NCI-H526 (cell line): Measurements from ENCODE around the gene ABHD2.
"Not testable (repeated sequence)": the region's sequence is repeated elsewhere in the genome, so short reads cannot be mapped to it uniquely, and the experiment has no call there.

Experiments used
- DNase-seq, 2 experiments: peaks; one replicate each; lab custom pipeline; 2025; lab: John Stamatoyannopoulos, UW

Gene ABHD2, protein sequence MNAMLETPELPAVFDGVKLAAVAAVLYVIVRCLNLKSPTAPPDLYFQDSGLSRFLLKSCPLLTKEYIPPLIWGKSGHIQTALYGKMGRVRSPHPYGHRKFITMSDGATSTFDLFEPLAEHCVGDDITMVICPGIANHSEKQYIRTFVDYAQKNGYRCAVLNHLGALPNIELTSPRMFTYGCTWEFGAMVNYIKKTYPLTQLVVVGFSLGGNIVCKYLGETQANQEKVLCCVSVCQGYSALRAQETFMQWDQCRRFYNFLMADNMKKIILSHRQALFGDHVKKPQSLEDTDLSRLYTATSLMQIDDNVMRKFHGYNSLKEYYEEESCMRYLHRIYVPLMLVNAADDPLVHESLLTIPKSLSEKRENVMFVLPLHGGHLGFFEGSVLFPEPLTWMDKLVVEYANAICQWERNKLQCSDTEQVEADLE

DNA sequence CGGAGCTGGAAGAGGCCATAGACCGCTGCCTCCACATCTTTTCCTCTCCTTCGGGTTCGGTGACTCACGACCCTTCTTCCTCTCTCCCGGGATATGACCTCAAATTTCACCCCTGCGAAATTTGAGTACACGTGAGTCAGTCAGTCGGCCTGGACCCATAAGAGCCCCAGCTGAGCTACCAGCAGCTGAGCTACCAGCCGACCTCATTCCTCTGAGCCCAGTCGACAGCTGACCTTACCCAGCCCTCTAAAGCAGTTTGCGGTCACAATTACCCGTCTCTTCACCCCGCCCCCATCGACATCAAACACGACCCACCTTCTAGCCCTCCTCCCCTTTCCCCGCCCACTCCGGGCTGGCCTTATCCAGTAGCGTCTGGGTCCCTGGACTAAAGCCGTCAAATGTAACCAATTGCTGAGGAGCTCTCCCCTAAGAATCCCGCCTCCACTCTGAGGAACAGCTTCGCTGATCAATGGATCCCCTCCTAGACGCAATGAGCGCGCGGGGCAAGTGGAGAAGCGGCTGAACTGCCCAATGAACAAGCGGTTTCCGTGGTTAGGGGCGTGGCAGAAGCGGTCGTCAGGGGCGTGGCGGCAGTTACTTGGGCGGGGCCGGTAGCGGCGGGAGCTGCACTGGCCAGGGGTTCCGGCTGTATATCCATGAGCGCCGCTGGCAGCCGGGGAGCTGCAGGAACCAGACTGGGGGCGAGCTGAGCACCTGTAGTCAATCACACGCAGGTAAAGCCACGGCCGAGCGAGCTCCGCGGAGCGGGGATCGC, at the start of gene ABHD2:
Gene ABHD2 (plus strand): TSS at position 627 of the 775 bp plus-strand sequence. CDS start 27,872 bp downstream, outside the sequence.
- DNase-seq: peak; percentile 100

DNA sequence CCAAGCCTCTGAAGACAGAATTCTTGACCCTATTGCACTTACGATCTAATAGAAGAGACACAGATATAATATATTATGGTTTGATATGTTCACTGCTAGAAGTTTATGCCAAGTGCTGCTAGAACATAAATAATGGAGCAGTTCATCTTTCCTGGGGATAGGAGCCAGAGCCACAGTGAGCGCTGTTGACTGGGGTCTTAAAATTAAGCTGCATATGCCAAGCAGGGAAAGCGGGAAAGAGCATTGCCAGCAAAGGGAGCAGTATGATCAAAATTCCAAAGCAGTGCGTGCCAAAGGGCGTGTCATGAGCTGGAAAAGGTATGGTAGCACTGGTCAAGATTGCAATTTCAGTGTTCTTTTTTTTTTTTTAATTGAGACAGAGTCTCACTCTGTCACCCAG, 49.1 kb upstream of the ABHD2 start:
- DNase-seq: no peak

DNA sequence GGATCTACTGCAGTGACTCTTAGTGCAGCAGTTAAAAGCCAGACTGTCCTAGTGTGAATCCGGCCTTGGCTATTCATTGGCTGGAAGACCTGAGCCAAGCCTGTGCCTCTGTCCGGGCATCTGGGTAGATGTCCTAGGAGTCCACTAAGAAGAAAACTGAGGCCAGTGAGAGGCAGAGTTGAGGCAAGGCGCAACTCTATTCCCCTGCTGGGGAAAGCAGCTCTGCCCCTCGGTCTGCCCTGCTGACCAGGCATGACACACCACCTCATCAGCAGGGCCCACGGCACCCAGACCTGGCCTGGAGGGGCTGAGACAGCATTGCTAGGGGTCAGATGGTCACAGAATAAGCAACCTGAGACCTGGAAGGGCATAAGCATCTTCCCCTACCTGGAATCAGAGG, 46.7 kb upstream of the ABHD2 start:
- DNase-seq: no peak

DNA sequence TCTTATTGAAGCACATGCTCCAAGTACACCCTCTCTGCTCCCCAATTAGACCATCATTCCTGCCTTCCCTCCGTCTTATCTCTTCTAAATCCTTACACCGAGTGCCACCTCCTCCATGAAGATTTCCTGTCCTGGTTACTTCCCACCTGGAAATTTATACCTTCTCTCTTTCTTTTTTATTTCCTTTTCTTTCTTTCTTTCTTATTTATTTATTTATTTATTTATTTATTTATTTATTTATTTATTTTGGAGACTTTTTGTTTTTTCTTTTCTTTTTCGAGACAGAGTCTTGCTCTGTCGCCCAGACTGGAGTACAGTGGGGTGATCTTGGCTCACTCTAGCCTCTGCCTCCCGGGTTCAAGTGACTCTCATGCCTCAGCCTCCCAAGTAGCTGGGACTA, 45.9 kb upstream of the ABHD2 start:
- DNase-seq: no peak

DNA sequence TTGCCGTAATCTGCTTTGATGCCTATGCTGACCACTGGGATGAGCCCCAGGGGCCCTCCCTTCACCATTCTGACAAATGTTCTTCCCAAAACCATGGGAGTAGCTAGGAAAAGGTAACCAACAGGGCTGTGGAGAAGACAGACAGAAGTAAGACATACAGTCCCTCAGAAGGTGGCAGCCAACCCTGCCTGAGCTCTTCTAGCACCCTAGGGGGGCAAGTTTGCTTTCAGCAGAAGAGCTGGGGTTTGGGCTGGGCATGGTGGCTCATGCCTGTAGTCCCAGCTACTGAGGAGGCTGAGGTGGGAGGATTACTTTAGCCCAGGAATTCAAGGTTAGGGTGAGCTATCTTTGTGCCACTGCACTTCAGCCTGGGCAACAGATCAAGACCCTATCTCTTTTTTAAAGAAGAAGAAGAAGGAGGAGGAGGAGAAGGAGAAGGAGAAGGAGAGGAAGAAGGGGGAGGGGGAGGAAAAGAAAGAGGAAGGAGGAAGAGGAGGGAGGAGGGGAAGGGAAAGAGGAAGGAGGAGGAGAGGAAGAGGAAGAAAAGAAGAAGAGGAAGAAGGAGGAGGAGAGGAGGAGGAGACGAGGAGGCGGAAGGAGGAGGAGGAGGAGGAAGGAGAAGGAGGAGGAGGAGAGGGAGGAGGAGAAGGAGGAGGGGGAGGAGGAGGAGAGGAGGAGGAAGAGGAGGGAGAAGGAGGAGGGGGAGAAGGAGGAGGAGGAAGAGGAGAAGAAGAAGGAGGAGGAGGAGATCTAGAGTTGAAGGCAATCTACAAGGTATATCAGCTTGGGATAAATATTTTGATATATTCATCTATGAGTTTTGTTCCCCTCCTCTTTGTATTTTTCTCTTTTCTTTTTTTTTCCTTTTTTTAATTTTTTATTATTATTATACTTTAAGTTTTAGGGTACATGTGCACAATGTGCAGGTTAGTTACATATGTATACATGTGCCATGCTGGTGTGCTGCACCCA, 44.9 kb upstream of the ABHD2 start:
- DNase-seq: no peak

DNA sequence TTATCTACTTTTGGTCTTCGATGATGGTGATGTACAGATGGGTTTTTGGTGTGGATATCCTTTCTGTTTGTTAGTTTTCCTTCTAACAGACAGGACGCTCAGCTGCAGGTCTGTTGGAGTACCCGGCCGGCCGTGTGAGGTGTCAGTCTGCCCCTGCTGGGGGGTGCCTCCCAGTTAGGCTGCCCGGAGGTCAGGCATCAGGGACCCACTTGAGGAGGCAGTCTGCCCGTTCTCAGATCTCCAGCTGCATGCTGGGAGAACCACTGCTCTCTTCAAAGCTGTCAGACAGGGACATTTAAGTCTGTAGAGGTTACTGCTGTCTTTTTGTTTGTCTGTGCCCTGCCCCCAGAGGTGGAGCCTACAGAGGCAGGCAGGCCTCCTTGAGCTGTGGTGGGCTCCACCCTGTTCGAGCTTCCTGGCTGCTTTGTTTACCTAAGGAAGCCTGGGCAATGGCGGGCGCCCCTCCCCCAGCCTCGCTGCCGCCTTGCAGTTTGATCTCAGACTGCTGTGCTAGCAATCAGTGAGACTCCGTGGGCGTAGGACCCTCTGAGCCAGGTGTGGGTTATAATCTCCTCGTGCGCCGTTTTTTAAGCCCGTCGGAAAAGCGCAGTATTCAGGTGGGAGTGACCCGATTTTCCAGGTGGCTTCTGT, 39.1 kb upstream of the ABHD2 start:
- not testable (repeated sequence) for DNase-seq

DNA sequence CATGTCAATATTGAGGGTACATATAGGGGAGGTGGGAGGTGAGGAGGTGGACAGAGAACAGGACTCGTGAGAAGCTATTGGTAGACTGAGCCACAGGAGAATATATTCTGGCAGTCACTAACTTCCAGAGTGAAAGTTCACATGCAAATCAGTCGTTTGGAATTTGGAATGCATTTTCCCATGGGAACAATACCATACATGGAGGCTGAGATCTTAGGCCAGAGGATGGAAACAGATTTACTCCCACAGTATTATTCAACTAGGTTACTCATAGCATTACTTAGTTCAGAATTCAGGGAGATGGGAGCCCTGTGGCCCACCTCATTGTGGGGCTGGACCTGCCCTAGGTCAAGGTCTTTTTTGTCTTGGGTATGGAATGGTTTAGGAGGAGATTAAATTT, 36.4 kb upstream of the ABHD2 start:
- peak; percentile 68 to 73 for DNase-seq

DNA sequence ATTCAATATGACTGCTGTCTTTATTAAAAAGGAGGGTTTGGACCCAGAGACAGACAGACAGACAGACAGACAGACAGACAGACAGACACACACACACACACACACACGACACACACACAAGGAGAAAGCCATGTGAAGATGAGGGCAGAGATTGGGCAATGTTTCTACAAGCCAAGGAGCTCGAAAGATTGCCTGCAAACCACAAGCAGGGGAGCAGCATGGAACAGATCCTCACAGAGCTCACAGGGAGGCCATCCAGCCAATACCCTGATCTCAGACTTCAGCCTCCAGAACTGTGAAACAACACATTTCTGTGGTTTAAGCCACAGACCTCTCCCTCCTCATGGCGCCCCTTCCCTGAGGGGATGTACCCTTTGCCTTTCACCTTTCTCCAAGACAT, 35.8 kb upstream of the ABHD2 start:
- DNase-seq: no peak

DNA sequence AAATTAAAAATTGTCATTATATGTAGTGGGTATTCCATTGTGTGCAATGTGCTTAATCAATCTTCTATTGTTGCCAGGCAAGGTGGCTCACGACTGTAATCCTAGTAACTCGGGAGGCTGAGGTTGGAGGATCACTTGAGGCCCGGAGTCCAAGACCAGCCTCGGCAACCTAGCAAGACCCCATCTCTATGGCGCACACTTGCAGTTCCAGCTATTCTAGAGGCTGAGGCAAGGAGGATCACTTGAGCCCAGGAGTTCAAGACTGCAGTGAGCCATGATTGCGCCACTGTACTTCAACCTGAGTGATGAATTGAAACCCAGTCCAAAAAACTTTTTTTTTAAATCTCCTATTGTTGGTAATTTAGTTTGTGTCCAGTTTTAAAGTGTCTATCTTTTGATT, 33.4 kb upstream of the ABHD2 start:
- DNase-seq: no peak

DNA sequence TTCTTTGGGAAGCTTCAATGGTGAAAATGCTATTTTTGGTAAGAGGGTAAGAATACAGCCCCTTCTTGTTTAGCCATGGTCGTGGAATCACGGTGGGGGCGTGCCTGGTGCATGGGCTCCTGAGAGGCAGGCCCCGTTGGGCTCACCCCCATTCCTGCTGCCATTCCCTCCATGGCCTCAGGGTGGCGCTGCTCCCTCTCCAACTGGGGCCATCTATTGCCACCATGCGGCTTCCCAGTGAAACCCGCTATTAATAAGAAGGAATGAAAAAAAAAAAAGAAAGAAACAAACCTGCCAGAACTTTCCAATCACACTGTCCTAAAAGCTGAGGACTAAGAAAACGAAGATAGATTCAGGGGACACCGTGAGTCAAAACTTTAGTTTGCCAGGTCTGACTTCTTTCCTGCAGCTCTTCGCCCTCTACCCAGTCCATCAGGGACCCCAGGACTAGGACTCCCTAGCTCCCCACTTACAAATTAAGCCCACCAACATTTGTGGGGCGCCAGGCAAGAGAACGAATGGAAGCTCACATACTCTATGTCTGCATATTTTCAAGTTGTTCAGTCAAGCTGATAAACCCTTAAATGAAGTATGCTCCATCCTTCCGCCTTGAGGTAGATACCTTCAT, 30.6 kb upstream of the ABHD2 start:
- peak; percentile 40 to 75 for DNase-seq

DNA sequence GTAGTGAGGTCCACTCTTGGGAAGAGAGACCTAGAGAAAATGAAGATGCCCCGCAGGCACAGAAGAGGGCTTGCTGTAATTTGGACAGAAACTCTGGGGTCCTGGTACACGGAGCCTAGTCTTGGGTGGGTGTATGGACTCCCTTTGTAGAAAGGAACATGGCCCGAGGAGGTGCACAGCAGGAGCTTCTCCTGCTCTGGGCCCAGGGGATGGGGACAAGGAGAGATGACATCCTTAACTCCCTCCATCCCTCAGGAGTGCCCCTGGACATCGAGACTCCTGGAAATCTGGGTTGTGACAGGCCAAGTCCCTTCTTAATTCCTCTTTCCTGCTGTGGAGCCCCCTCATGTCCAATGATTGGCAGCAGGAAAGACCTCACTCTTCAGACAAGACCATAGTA, 29.9 kb upstream of the ABHD2 start:
- no peak for DNase-seq

DNA sequence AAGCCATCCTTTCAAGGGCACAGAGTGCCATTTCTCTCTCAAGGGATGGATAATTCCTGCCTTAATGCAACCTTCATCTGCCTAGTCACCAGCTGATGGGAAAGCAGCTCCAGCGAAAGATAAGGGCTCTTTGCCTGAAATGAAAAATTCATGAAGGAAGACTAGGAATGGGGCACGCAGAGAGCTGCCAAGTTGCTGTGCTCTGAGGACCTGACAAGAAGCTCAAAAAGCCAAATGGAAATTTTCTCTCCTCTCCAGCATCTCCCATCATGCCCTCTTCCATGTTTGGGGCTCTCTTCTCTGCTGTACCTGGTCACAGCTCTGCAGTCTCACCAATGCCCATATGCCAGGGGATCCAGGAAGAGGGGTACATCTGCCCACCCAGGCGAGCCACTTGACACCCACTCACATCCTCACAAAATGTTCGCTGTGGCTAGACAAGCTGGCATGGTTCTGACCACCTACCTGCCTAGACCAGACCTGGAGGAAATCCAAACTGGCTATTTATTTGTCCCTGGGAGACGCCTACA, 29.3 kb upstream of the ABHD2 start:
- no peak for DNase-seq

DNA sequence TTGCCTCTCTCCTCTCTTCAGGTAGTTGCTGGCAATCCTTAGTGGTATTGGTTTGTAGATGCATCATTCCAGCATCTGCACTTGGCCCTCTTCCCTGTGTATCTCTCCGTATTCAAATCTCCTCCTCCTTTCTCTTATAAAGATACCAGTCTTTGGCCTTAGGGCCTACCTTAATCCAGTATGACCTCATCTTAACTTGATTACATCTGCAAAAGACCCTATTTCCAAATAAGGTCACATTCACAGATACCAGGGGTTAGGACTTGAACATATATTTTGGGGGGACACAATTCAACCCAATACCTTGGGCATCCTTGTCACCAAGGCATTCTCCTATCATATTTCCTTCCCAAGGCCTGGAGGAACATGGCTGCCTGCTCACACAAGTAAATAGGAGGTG, 22.0 kb upstream of the ABHD2 start:
- DNase-seq: no peak

DNA sequence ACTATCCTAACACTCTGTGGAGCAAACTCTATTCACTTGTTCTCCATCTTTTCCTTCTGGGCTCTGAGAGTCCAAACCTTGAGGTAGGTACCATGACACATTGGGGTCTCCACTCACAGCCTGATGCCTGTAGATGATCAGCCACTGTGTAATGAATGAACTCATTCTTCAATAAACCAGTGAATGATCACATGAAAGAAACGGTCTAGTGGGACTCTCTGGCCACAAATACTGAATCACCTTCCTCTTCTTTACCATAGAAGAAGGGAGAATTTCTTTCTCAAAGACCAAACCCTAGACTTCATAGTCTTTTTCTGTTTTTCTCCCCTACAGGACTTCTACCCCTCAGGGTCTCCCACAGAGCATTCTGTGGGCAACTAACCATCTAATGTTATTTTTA, 20.5 kb upstream of the ABHD2 start:
- DNase-seq: no peak

DNA sequence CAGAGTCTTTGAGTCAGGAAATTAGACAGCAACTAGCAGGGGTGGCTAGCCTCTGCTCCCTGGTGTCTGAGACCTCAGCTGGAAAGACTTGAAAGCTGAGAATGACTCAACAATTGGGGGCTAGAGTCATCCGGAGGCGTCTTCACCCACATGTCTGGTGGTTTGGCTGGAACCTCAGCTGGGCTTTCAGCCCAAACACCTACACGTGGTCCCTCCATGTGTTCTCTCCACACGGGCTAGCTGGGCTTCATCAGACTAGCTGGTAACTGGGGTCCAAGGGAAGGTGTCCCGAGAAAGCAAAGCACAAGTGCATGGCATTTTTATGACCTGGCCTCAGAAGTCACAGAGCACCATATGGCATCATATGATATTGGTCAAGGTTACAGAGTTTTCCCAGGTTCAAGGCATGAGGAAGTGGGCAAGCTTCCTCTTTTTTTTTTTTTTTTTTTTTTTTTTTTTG, 19.9 kb upstream of the ABHD2 start:
- DNase-seq: no peak

DNA sequence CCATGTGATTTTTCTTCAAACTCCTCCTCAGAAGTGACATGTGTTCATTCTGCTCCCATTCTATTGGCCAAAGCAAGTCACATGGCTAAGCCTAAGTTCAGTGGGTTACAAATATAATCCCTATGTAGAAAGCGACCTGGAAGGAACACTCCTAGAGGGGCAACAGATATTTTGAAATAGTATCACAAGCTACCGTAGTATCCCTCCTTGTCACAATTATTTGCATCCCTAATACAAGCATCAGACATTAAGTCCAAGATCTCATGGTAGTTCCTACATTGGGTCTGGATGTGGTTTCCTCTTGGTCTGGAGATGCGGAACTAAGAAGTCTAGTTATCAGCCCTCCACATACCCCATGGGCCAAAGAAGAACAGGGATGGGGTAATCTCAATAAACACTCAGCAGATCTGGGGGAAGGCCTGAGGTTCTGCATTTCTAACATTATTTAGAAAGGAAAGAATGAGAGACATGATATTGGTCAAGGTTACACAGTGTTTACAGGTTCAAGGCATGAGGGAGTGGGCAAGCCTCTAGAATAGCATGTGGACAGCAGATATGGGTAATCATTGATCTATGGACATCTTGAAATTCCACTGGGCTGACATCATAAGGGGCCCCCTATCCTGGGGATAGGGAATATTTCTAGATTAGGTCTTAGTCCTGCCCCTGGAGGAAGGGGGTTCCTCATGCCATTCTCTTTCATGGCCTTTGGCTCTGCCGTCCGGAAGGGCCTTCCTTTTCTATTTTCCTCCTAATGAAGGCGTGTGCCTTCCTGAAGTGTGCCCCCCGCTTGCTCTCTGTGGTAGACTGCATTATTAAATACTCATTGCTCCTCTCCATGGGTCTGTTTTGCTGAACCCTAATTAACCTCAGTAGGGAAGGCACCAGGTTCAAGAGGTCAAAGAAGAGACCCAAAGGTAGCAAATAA, 17.8 kb upstream of the ABHD2 start:
- DNase-seq: no peak

DNA sequence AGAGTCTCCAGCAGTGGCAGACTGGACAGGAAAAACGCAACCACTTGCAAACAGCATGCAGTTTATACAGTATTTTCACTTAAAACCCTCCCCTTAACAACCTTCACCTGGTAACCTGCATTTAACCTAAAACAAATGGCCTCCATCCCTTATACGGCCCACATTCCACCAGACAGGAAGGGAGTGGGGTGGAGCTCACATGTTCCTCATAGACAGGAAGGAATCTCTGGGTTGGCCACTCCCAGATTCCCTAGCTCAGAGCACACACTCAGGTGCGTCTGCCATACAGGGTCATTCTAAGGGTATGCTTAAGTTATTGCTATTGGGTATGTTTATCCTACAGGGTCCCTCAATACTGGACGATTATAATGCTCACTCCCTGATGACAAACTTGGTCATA, 16.8 kb upstream of the ABHD2 start:
- peak in 1 of 2 experiments; percentile 23 for DNase-seq

DNA sequence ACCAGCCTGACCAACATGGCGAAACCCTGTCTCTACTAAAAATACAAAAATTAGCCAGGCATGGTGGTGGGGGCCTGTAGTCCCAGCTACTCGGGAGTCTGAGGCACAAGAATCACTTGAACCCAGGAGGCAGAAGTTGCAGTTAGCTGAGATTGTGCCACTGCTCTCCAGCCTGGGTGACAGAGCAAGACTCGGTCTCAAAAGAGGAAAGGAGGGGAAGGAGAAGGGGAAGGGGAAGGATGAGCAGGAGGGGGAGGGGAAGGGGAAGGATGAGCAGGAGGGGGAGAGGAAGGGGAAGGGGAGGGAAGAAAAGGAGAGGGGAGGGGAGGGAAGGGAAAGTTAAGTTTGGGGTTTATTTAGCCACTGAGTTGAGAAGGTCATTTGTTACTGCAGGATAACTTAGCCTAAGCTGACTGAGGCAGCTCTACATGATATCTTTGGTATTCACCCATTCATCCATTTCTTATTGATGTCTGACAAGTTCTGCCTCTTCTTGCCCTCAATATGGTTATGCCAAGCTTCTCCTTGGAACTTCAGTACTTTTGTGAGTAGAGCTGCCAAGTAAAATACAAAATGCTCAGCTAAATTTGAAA, 15.9 kb upstream of the ABHD2 start:
- DNase-seq: no peak

DNA sequence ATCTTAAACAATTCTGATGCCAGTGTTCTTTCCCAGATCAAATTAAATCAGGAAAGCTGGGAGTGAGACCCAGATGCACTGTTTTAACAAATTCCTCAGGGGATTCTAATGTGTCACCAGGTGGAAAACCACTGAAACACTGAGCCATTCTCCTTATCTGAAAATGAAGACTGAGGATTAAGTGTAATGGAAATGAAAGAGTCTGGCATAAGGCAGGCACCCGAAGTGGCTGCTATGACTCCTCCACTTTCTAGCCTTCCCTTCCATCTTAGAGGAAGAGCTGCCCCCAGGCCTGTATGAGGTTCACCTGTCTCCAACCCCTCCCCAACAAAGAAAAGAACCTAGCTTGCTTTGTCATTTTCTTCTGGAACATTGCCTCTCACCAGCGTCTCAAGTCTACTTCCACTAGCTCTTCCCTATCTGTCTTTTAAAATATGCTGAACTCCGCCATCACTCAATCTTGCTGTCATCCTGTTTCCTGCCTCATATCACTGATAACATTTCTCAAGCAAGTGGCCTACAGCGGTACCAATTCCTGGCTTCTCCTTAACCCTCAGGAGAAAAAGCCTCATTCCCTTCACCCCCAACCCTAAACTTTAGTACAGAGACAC, 13.7 kb upstream of the ABHD2 start:
- no peak for DNase-seq
